ENCODE results near the gene PRCD. TPM values are rescaled to one million over a fixed set of nuclear protein-coding genes. Genes with fewer than 3 reads are reported as not detected.

Gene PRCD
- total RNA-seq, 4 donors from 2014 or later = 0.57 to 11.2 (median 2.3) TPM

DNA sequence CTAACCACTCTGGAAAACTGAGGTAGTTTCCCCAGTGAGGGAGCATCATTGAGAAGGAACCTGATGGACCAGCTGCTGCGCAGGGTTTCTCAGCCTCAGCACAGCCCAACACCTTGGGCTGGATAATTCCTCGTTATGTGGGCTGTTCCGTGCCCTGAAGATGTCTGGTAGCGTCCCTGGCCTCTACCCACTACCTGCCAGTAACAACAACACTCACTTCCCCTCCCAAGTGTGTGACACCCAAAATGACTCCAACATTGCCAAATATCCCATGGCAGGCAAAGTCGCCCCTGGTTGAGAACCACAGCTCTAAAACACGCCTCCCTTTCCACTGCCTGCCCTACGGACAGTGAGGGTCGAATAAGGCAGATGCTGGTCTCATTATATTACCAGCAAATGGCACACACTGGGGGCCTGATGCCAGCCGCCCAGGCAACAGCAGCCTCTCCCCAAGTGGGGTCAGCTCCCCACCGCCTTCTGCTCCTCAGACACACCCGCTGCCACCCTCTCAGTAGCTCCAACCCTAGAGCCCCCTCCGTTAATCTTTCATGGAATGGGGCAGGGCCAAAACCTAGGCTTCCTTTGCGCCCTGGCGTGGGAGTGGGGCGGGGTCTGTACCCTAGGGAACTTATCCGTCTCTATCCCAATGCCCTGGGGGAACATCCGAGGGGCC lies 39.6 kb upstream of the PRCD start:
- H3K27ac ChIP-seq = peak overlapping the region in 3 of 4 donors; percentile 82 to 88 (median 82)

DNA sequence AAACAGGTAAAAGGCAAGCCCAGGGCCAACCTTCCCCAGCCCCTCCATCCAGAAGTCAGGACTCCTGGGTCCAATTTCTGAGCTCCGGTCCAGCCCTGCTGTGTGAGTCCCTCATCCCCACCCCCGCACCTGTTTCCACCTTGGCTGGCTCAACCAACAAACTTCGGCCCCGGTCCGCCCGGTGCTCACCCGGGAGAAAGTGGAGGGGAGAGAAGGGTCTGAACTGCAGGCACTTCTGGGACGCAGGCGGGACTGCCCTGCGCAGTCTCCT lies 39.2 kb upstream of the PRCD start:
- Histone ChIP-seq H3K27ac (peak overlapping the region in 3 of 4 donors; percentile 82 to 88 (median 82)), H3K4me1 (peaks cover 0 to 51% (median 31%) of the 10 kb centered on the region in 3 donors), H3K27me3 (peaks cover 11% of the 10 kb centered on the region), H3K9me3 (no peaks in the 10 kb centered on the region), H3K36me3 (no peaks in the 10 kb centered on the region), H3K4me3 (peak overlapping the region; percentile 38 to 70)
- TF ChIP-seq POLR2AphosphoS5 (IDR thresholded peaks at IDR 0.05) (no peak), POLR2A (IDR thresholded peaks at IDR 0.05) (no peak), EP300 (IDR thresholded peaks at IDR 0.05) (no peak)
- TF ChIP-seq, protein P1, sequence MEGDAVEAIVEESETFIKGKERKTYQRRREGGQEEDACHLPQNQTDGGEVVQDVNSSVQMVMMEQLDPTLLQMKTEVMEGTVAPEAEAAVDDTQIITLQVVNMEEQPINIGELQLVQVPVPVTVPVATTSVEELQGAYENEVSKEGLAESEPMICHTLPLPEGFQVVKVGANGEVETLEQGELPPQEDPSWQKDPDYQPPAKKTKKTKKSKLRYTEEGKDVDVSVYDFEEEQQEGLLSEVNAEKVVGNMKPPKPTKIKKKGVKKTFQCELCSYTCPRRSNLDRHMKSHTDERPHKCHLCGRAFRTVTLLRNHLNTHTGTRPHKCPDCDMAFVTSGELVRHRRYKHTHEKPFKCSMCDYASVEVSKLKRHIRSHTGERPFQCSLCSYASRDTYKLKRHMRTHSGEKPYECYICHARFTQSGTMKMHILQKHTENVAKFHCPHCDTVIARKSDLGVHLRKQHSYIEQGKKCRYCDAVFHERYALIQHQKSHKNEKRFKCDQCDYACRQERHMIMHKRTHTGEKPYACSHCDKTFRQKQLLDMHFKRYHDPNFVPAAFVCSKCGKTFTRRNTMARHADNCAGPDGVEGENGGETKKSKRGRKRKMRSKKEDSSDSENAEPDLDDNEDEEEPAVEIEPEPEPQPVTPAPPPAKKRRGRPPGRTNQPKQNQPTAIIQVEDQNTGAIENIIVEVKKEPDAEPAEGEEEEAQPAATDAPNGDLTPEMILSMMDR (IDR thresholded peaks at IDR 0.05) = no peak
- WGBS, 2 donors (ENCODE audit: low coverage in 1 of 2) = no CpG with 5 or more reads among the region's 10 CpGs
- ATAC-seq = no peak

More for the DNA sequence above, 39.6 kb upstream of the PRCD start:
- Histone ChIP-seq H3K4me3 (peak overlapping the region; percentile 38 to 70), H3K27me3 (peaks cover 6% of the 10 kb centered on the region), H3K9me3 (no peaks in the 10 kb centered on the region), H3K4me1 (peaks cover 0 to 51% (median 31%) of the 10 kb centered on the region in 3 donors), H3K36me3 (no peaks in the 10 kb centered on the region)
- TF ChIP-seq POLR2AphosphoS5 (IDR thresholded peaks at IDR 0.05) (no peak), POLR2A (IDR thresholded peaks at IDR 0.05) (no peak)
- TF ChIP-seq, protein P1 (IDR thresholded peaks at IDR 0.05) = no peak
- WGBS, 2 donors (ENCODE audit: low coverage in 1 of 2) = 100% methylated on average over 1 to 2 of the region's 17 CpGs
- no peak for ATAC-seq

- TF ChIP-seq, protein P1 (IDR thresholded peaks at IDR 0.05) = peak in 1 of 4 experiments; percentile 18
- TF ChIP-seq EP300 (IDR thresholded peaks at IDR 0.05) (no peak), POLR2AphosphoS5 (IDR thresholded peaks at IDR 0.05) (peak; percentile 17), POLR2A (IDR thresholded peaks at IDR 0.05) (peak; percentile 69 to 75)
- peaks cover 11% of the 10 kb centered on the region for H3K27me3 ChIP-seq
- WGBS, 2 donors (ENCODE audit: low coverage in 1 of 2) = 8 to 9% methylated on average over 4 to 8 of the region's 72 CpGs
- ATAC-seq = peak; percentile 91
- peaks cover 0 to 52% (median 31%) of the 10 kb centered on the region in 3 donors for H3K4me1 ChIP-seq
- H3K9me3 ChIP-seq = no peaks in the 10 kb centered on the region
- no peaks in the 10 kb centered on the region for H3K36me3 ChIP-seq
- H3K4me3 ChIP-seq = peak within 1 kb of the TSS; percentile 38 to 70
- peak within 1 kb of the TSS in 3 of 4 donors; percentile 82 to 88 (median 82) for H3K27ac ChIP-seq
Measured at GRCh38 chr17:76501018-76501826, 38.6 kb upstream of the PRCD start, which contains the start of gene RHBDF2. RHBDF2 (minus strand) TSS chr17:76501423; CDS start chr17:76481524, 19,899 bp downstream.

GRCh38 chr17:76501827-76502307 lies 38.0 kb upstream of the PRCD start:
- TF ChIP-seq POLR2AphosphoS5 (IDR thresholded peaks at IDR 0.05) (no peak), EP300 (IDR thresholded peaks at IDR 0.05) (no peak), POLR2A (IDR thresholded peaks at IDR 0.05) (no peak)
- TF ChIP-seq, protein P1 (IDR thresholded peaks at IDR 0.05) = no peak
- peaks cover 16% of the 10 kb centered on the region for H3K27me3 ChIP-seq
- H3K4me3 ChIP-seq = peak overlapping the region; percentile 38 to 70
- no peaks in the 10 kb centered on the region for H3K9me3 ChIP-seq
- no peak for ATAC-seq
- peaks cover 0 to 57% (median 34%) of the 10 kb centered on the region in 3 donors for H3K4me1 ChIP-seq
- no peaks in the 10 kb centered on the region for H3K36me3 ChIP-seq
- peak overlapping the region in 3 of 4 donors; percentile 53 to 88 (median 82) for H3K27ac ChIP-seq
- 67% methylated on average over 1 of the region's 11 CpGs; no CpG with 5 or more reads in 1 of the 2 donors for WGBS, 2 donors (ENCODE audit: low coverage in 1 of 2)
